ENCODE data around the gene SEMA4C. TPM values are rescaled to one million over a fixed set of nuclear protein-coding genes. Genes with fewer than 3 reads are reported as not detected.

The SEMA4C gene
- polyA plus RNA-seq, 3 donors, result 0.08 to 5.7 (median 0.21) TPM

- Mint-ChIP-seq H3K4me3 (no peak overlapping the region), H3K27ac (no peak overlapping the region)
- H3K4me2 ChIP-seq (replicated peaks; ENCODE audit: extremely low read depth, low read length, poor library complexity, severe bottlenecking), result no peak overlapping the region
These were observed 28.2 kb upstream of the SEMA4C start for GRCh38 chr2:96898135-96898505.

GRCh38 chr2:96897491-96898134 lies 27.7 kb upstream of the SEMA4C start:
- TF ChIP-seq, protein P1, sequence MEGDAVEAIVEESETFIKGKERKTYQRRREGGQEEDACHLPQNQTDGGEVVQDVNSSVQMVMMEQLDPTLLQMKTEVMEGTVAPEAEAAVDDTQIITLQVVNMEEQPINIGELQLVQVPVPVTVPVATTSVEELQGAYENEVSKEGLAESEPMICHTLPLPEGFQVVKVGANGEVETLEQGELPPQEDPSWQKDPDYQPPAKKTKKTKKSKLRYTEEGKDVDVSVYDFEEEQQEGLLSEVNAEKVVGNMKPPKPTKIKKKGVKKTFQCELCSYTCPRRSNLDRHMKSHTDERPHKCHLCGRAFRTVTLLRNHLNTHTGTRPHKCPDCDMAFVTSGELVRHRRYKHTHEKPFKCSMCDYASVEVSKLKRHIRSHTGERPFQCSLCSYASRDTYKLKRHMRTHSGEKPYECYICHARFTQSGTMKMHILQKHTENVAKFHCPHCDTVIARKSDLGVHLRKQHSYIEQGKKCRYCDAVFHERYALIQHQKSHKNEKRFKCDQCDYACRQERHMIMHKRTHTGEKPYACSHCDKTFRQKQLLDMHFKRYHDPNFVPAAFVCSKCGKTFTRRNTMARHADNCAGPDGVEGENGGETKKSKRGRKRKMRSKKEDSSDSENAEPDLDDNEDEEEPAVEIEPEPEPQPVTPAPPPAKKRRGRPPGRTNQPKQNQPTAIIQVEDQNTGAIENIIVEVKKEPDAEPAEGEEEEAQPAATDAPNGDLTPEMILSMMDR (IDR thresholded peaks at IDR 0.05), result no peak
- Histone ChIP-seq H2AFZ (ENCODE audit: insufficient read depth, low read depth, low read length, poor library complexity, severe bottlenecking) (no peak overlapping the region), H3K9me3 (replicated peaks in 1 of 2; ENCODE audit: control insufficient read depth in 1 of 2, insufficient read depth in 1 of 2, low read length in 2 of 2) (no peaks in the 10 kb centered on the region), H3K79me2 (ENCODE audit: insufficient read depth, low read length) (no peaks in the 10 kb centered on the region), H3K27me3 (ENCODE audit: control insufficient read depth in 2 of 2, insufficient read depth in 2 of 2, low read length in 2 of 2) (peaks cover 0 to 36% of the 10 kb centered on the region in 2 donors), H3K4me1 (ENCODE audit: control insufficient read depth in 1 of 2, insufficient read depth in 2 of 2, low read length in 2 of 2) (no peaks in the 10 kb centered on the region), H3K27ac (ENCODE audit: low read depth in 1 of 2, low read length in 2 of 2) (no peak overlapping the region), H3K9ac (ENCODE audit: insufficient read depth, low read length, poor library complexity, severe bottlenecking) (no peak overlapping the region), H4K20me1 (ENCODE audit: insufficient read depth, low read length) (no peaks in the 10 kb centered on the region), H3K4me3 (replicated peaks in 1 of 3; ENCODE audit: low read depth in 2 of 3, low read length in 3 of 3) (no peak overlapping the region), H3K36me3 (replicated peaks in 1 of 2; ENCODE audit: control insufficient read depth in 1 of 2, insufficient read depth in 2 of 2, low read length in 2 of 2) (no peaks in the 10 kb centered on the region), H3K4me2 (replicated peaks; ENCODE audit: extremely low read depth, low read length, poor library complexity, severe bottlenecking) (no peak overlapping the region)
- 71% methylated on average over 10 of the region's 11 CpGs for WGBS (ENCODE audit: insufficient coverage)
- H3K27me3 Mint-ChIP-seq (ENCODE audit: low read depth in 3 of 3), result peaks cover 24 to 58% (median 28%) of the 10 kb centered on the region in 3 donors
- no peak for DNase-seq
- intact Hi-C loops (cut with micrococcal nuclease), result no loop called here
- H3K4me3 Mint-ChIP-seq, result no peak overlapping the region
- H3K9me3 Mint-ChIP-seq, result peaks cover 0 to 2% (median 0%) of the 10 kb centered on the region in 7 donors
- H3K36me3 Mint-ChIP-seq, result no peaks in the 10 kb centered on the region
- H3K4me1 Mint-ChIP-seq, result no peaks in the 10 kb centered on the region
- H3K27ac Mint-ChIP-seq, result peak overlapping the region in 2 of 7 donors; percentile 17 to 55

More at GRCh38 chr2:96898135-96898505, 28.2 kb upstream of the SEMA4C start:
- whole genome bisulfite sequencing (ENCODE audit: insufficient coverage), result 95% methylated on average over 7 of the region's 8 CpGs
- no peak for DNase-seq
- Histone ChIP-seq H3K27ac (ENCODE audit: low read depth in 1 of 2, low read length in 2 of 2) (no peak overlapping the region), H2AFZ (ENCODE audit: insufficient read depth, low read depth, low read length, poor library complexity, severe bottlenecking) (no peak overlapping the region), H3K9me3 (replicated peaks in 1 of 2; ENCODE audit: control insufficient read depth in 1 of 2, insufficient read depth in 1 of 2, low read length in 2 of 2) (no peaks in the 10 kb centered on the region), H3K36me3 (replicated peaks in 1 of 2; ENCODE audit: control insufficient read depth in 1 of 2, insufficient read depth in 2 of 2, low read length in 2 of 2) (no peaks in the 10 kb centered on the region), H3K4me3 (replicated peaks in 1 of 3; ENCODE audit: low read depth in 2 of 3, low read length in 3 of 3) (no peak overlapping the region), H4K20me1 (ENCODE audit: insufficient read depth, low read length) (no peaks in the 10 kb centered on the region), H3K27me3 (ENCODE audit: control insufficient read depth in 2 of 2, insufficient read depth in 2 of 2, low read length in 2 of 2) (peaks cover 0 to 31% of the 10 kb centered on the region in 2 donors), H3K79me2 (ENCODE audit: insufficient read depth, low read length) (no peaks in the 10 kb centered on the region), H3K4me1 (ENCODE audit: control insufficient read depth in 1 of 2, insufficient read depth in 2 of 2, low read length in 2 of 2) (no peaks in the 10 kb centered on the region), H3K9ac (ENCODE audit: insufficient read depth, low read length, poor library complexity, severe bottlenecking) (no peak overlapping the region)
- Mint-ChIP-seq H3K36me3 (no peaks in the 10 kb centered on the region), H3K9me3 (peaks cover 0 to 2% (median 0%) of the 10 kb centered on the region in 7 donors), H3K27me3 (ENCODE audit: low read depth in 3 of 3) (peaks cover 23 to 58% (median 23%) of the 10 kb centered on the region in 3 donors), H3K4me1 (no peaks in the 10 kb centered on the region)
- TF ChIP-seq, protein P1 (IDR thresholded peaks at IDR 0.05), result no peak
- intact Hi-C loops (cut with micrococcal nuclease), result no loop called here

Data from CD14-positive monocyte (primary cell).